ENCODE data around the gene ARR3.
"Not testable (repeated sequence)": the region's sequence is repeated elsewhere in the genome, so short reads cannot be mapped to it uniquely, and the experiment has no call there.

The ARR3 gene

DNA sequence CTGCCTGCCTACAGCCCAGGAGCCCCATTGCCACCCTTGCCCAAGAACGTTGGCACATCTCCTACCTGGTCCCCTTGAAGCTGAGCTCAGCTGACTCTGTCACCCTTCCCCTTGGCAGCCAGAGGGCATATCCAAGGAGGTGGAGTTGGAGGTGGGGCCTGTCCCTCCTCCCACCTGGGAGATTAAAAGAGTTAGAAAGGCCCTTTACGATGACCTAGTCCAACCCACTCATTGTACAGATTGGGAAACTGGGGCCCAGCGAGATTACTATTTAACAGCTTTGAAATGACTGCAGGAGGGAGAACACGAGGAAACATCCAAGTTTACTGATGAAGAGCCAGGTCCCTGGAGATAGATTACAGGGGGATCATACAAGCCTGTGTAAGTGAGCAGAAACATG lies 8.0 kb upstream of the ARR3 start, which contains the start of gene P2RY4:
Gene P2RY4 (minus strand): TSS at position 101 of the 400 bp plus-strand sequence. CDS start 580 bp downstream, outside the sequence.
- Mint-ChIP-seq H3K4me3 (no peak within 1 kb of the TSS), H3K36me3 (ENCODE audit: low read depth) (no peaks in the 10 kb centered on the region), H3K9me3 (peaks cover 6% of the 10 kb centered on the region), H3K4me1 (no peaks in the 10 kb centered on the region), H3K27me3 (ENCODE audit: low read depth) (no peaks in the 10 kb centered on the region), H3K27ac (no peak within 1 kb of the TSS)
- TF ChIP-seq, protein P1, sequence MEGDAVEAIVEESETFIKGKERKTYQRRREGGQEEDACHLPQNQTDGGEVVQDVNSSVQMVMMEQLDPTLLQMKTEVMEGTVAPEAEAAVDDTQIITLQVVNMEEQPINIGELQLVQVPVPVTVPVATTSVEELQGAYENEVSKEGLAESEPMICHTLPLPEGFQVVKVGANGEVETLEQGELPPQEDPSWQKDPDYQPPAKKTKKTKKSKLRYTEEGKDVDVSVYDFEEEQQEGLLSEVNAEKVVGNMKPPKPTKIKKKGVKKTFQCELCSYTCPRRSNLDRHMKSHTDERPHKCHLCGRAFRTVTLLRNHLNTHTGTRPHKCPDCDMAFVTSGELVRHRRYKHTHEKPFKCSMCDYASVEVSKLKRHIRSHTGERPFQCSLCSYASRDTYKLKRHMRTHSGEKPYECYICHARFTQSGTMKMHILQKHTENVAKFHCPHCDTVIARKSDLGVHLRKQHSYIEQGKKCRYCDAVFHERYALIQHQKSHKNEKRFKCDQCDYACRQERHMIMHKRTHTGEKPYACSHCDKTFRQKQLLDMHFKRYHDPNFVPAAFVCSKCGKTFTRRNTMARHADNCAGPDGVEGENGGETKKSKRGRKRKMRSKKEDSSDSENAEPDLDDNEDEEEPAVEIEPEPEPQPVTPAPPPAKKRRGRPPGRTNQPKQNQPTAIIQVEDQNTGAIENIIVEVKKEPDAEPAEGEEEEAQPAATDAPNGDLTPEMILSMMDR (IDR thresholded peaks at IDR 0.05; ENCODE audit: unreplicated experiment in 3 of 3), result no peak

DNA sequence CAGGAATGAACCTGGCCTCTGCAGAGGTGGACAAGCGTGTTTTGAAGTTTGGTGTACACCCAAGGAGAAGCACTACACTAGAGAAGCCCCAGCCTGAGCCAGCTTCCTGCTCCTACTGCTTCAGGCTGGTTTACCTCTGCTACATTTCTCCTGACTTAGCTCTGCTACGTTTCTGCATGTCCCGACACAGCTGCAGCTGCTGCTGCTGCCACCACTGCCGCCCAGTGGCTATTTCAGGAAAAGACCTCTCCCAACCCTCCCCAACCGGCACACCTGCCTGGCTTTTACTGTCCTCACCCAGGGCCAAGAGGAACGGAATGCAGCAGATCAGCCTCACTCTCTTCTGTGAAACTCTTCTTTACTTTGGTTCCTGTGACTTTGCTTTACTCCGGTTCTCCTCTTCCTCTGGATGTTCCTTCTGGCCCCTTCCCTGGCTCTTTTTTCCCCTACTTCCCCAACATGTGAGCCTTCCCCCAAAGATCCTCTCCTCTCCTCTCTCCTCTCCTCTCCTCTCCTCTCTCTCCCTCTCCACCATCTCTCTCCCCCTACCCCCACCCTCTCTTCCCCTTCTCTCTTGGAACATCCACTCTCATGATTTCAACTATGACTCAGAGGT lies 5.1 kb upstream of the ARR3 start:
- Mint-ChIP-seq H3K36me3 (ENCODE audit: low read depth) (no peaks in the 10 kb centered on the region), H3K27me3 (ENCODE audit: low read depth) (no peaks in the 10 kb centered on the region), H3K4me3 (no peak overlapping the region), H3K9me3 (peaks cover 9% of the 10 kb centered on the region), H3K4me1 (no peaks in the 10 kb centered on the region), H3K27ac (no peak overlapping the region)
- TF ChIP-seq, protein P1 (IDR thresholded peaks at IDR 0.05; ENCODE audit: unreplicated experiment in 3 of 3), result peak; percentile 31 to 44 (median 42)

DNA sequence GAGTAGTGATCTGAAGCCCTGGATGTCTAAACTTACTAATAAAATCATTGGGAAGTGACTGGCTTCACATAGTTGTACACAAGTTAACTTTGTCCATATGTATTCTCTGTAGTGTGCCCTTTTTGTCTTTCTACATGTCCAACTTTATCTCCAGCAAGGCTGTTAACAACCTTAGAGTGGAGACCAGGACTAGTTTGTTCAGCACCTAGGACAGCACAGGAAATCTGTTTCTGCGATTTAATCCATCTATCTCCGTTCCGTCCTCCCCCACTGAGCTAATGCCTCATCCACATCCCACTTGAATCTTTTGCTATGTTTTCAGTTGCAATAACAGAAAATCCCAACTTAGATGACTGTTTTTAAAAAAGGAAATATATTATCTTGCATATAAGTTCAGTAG lies 3.4 kb upstream of the ARR3 start:
- Mint-ChIP-seq H3K27ac (no peak overlapping the region), H3K9me3 (peaks cover 7% of the 10 kb centered on the region), H3K4me3 (no peak overlapping the region), H3K4me1 (no peaks in the 10 kb centered on the region), H3K36me3 (ENCODE audit: low read depth) (no peaks in the 10 kb centered on the region), H3K27me3 (ENCODE audit: low read depth) (no peaks in the 10 kb centered on the region)
- TF ChIP-seq, protein P1 (IDR thresholded peaks at IDR 0.05; ENCODE audit: unreplicated experiment in 3 of 3), result no peak

DNA sequence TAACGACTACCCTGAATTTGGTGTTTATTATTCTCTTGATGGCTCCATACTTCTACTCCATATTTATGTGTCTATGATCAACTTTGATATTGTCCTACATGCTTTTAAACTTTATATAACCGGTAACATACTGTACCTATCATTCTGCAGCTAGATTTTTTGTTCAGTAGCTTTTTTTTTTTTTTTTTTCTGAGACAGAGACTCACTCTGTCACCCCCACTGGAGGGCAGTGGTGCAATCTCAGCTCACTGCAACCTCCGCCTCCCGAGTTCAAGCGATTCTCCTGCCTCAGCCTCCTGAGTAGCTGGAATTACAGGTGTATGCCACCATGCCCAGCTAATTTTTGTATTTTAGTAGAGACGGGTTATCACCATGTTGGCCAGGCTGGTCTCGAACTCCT lies 5.9 kb downstream of the ARR3 start:
- H3K27me3 Mint-ChIP-seq (ENCODE audit: low read depth); H3K36me3 Mint-ChIP-seq (ENCODE audit: low read depth); H3K4me3 Mint-ChIP-seq; H3K9me3 Mint-ChIP-seq; H3K27ac Mint-ChIP-seq; H3K4me1 Mint-ChIP-seq: not testable (repeated sequence)

DNA sequence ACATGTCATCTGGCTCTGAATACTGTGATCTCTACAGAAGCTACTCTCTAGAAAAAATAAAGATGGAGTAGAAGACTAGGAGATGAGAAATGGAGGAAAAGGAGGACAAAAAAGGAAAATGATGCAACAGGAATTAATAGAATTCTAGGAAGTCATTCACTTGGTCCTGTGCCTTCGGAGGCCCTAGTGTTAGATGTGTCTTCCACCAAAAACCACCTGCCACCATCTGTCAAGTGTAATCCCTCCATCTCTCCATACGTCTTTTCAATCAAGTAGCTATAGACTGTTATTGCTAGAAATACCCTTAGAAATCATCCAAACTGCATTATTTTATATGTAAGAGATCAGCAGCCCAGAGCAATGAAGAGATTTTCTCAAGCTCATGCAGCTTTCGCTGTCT lies 10.9 kb downstream of the ARR3 start:
- Mint-ChIP-seq H3K27me3 (ENCODE audit: low read depth) (no peaks in the 10 kb centered on the region), H3K36me3 (ENCODE audit: low read depth) (peaks cover 7% of the 10 kb centered on the region), H3K4me1 (peaks cover 6% of the 10 kb centered on the region), H3K9me3 (peaks cover 10% of the 10 kb centered on the region), H3K27ac (no peak overlapping the region), H3K4me3 (no peak overlapping the region)
- TF ChIP-seq, protein P1 (IDR thresholded peaks at IDR 0.05; ENCODE audit: unreplicated experiment in 3 of 3), result no peak

DNA sequence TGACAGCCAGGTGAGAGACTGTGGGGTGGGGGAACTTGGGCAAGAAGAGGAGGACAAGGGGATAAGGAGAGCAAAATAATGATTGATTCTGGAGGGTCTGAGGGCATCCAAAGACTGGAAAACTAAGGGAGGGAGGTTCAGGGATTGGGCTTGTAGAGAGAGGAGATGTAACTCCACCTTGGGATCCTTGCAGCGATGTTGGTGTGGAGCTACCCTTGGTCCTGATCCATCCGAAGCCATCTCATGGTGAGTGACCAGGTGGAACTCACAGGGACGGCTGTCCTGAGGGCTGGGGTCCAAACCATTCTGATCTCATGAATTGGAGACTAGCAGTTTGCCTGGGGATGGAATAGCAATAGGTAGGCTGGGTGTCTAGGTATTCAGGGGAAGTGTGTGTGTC lies 12.4 kb downstream of the ARR3 start:
- Mint-ChIP-seq H3K4me1 (peaks cover 6% of the 10 kb centered on the region), H3K27me3 (ENCODE audit: low read depth) (no peaks in the 10 kb centered on the region), H3K27ac (no peak overlapping the region), H3K9me3 (peaks cover 10% of the 10 kb centered on the region), H3K4me3 (no peak overlapping the region), H3K36me3 (ENCODE audit: low read depth) (peaks cover 19% of the 10 kb centered on the region)
- TF ChIP-seq, protein P1 (IDR thresholded peaks at IDR 0.05; ENCODE audit: unreplicated experiment in 3 of 3), result no peak
